ENCODE measurements around the gene LHPP. TPM values are rescaled to one million over a fixed set of nuclear protein-coding genes. Genes with fewer than 3 reads are reported as not detected.
"Not testable (repeated sequence)": the region's sequence is repeated elsewhere in the genome, so short reads cannot be mapped to it uniquely, and the experiment has no call there.

LHPP gene
- total and polyA plus RNA-seq, 4 donors, result 15.0 to 58.3 (median 35.9) TPM

- H3K4me1 ChIP-seq (ENCODE audit: control insufficient read depth, insufficient read depth, low read length), result peaks cover 35% of the 10 kb centered on the region
These were observed 84.4 kb downstream of the LHPP start for GRCh38 chr10:124546055-124546369.

GRCh38 chr10:124546957-124547646, 85.5 kb downstream of the LHPP start:
- H3K27ac ChIP-seq (ENCODE audit: low read depth, low read length), result no peak overlapping the region
- H3K9me3 ChIP-seq (ENCODE audit: control insufficient read depth, insufficient read depth, low read length), result no peaks in the 10 kb centered on the region
- no peaks in the 10 kb centered on the region for H3K27me3 ChIP-seq (ENCODE audit: control insufficient read depth, insufficient read depth, low read length)
- no peak overlapping the region for H3K4me3 ChIP-seq (ENCODE audit: low read depth, low read length)
- peaks cover 28% of the 10 kb centered on the region for H3K4me1 ChIP-seq (ENCODE audit: control insufficient read depth, insufficient read depth, low read length)
- WGBS (ENCODE audit: insufficient coverage), result 75% methylated on average over 11 of the region's 15 CpGs
- peaks cover 47% of the 10 kb centered on the region for H3K36me3 ChIP-seq (ENCODE audit: control insufficient read depth, insufficient read depth, low read length)
- no peak for DNase-seq (ENCODE audit: low read depth in 4 of 6, low spot score in 6 of 6)

More at GRCh38 chr10:124546055-124546369, 84.4 kb downstream of the LHPP start:
- Histone ChIP-seq H3K27ac (ENCODE audit: low read depth, low read length) (no peak overlapping the region), H3K36me3 (ENCODE audit: control insufficient read depth, insufficient read depth, low read length) (peaks cover 40% of the 10 kb centered on the region), H3K4me3 (ENCODE audit: low read depth, low read length) (no peak overlapping the region), H3K27me3 (ENCODE audit: control insufficient read depth, insufficient read depth, low read length) (no peaks in the 10 kb centered on the region), H3K9me3 (ENCODE audit: control insufficient read depth, insufficient read depth, low read length) (no peaks in the 10 kb centered on the region)
- DNase-seq (ENCODE audit: low read depth in 4 of 6, low spot score in 6 of 6), result peak in 1 of 6 donors; percentile 56
- 43% methylated on average over 7 of the region's 9 CpGs for WGBS (ENCODE audit: insufficient coverage)

GRCh38 chr10:124547647-124548168, 86.1 kb downstream of the LHPP start:
- 57% methylated on average over 7 of the region's 13 CpGs for WGBS (ENCODE audit: insufficient coverage)
- Histone ChIP-seq H3K27me3 (ENCODE audit: control insufficient read depth, insufficient read depth, low read length) (no peaks in the 10 kb centered on the region), H3K4me3 (ENCODE audit: low read depth, low read length) (no peak overlapping the region), H3K27ac (ENCODE audit: low read depth, low read length) (no peak overlapping the region), H3K36me3 (ENCODE audit: control insufficient read depth, insufficient read depth, low read length) (peaks cover 42% of the 10 kb centered on the region), H3K4me1 (ENCODE audit: control insufficient read depth, insufficient read depth, low read length) (peaks cover 28% of the 10 kb centered on the region), H3K9me3 (ENCODE audit: control insufficient read depth, insufficient read depth, low read length) (no peaks in the 10 kb centered on the region)
- no peak for DNase-seq (ENCODE audit: low read depth in 4 of 6, low spot score in 6 of 6)

GRCh38 chr10:124549171-124549570, 87.5 kb downstream of the LHPP start:
- Histone ChIP-seq H3K4me1 (ENCODE audit: control insufficient read depth, insufficient read depth, low read length) (peaks cover 28% of the 10 kb centered on the region), H3K36me3 (ENCODE audit: control insufficient read depth, insufficient read depth, low read length) (peaks cover 39% of the 10 kb centered on the region)
- not testable (repeated sequence) for H3K9me3 ChIP-seq (ENCODE audit: control insufficient read depth, insufficient read depth, low read length); DNase-seq (ENCODE audit: low read depth in 4 of 6, low spot score in 6 of 6); H3K27ac ChIP-seq (ENCODE audit: low read depth, low read length); H3K27me3 ChIP-seq (ENCODE audit: control insufficient read depth, insufficient read depth, low read length); H3K4me3 ChIP-seq (ENCODE audit: low read depth, low read length)
- 100% methylated on average over 3 of the region's 3 CpGs for WGBS (ENCODE audit: insufficient coverage)

GRCh38 chr10:124550293-124551034, 88.8 kb downstream of the LHPP start:
- Histone ChIP-seq H3K4me1 (ENCODE audit: control insufficient read depth, insufficient read depth, low read length) (peaks cover 17% of the 10 kb centered on the region), H3K9me3 (ENCODE audit: control insufficient read depth, insufficient read depth, low read length) (no peaks in the 10 kb centered on the region), H3K4me3 (ENCODE audit: low read depth, low read length) (no peak overlapping the region), H3K27ac (ENCODE audit: low read depth, low read length) (no peak overlapping the region), H3K36me3 (ENCODE audit: control insufficient read depth, insufficient read depth, low read length) (peaks cover 36% of the 10 kb centered on the region), H3K27me3 (ENCODE audit: control insufficient read depth, insufficient read depth, low read length) (no peaks in the 10 kb centered on the region)
- WGBS (ENCODE audit: insufficient coverage), result 78% methylated on average over 23 of the region's 26 CpGs
- DNase-seq (ENCODE audit: low read depth in 4 of 6, low spot score in 6 of 6), result no peak

GRCh38 chr10:124551097-124551496, 89.5 kb downstream of the LHPP start:
- 93% methylated on average over 8 of the region's 9 CpGs for WGBS (ENCODE audit: insufficient coverage)
- H3K36me3 ChIP-seq (ENCODE audit: control insufficient read depth, insufficient read depth, low read length), result peaks cover 35% of the 10 kb centered on the region
- H3K9me3 ChIP-seq (ENCODE audit: control insufficient read depth, insufficient read depth, low read length), result no peaks in the 10 kb centered on the region
- H3K27me3 ChIP-seq (ENCODE audit: control insufficient read depth, insufficient read depth, low read length), result no peaks in the 10 kb centered on the region
- peaks cover 11% of the 10 kb centered on the region for H3K4me1 ChIP-seq (ENCODE audit: control insufficient read depth, insufficient read depth, low read length)
- DNase-seq (ENCODE audit: low read depth in 4 of 6, low spot score in 6 of 6), result no peak
- no peak overlapping the region for H3K27ac ChIP-seq (ENCODE audit: low read depth, low read length)
- no peak overlapping the region for H3K4me3 ChIP-seq (ENCODE audit: low read depth, low read length)

GRCh38 chr10:124551755-124552154, 90.1 kb downstream of the LHPP start:
- Histone ChIP-seq H3K9me3 (ENCODE audit: control insufficient read depth, insufficient read depth, low read length) (no peaks in the 10 kb centered on the region), H3K4me1 (ENCODE audit: control insufficient read depth, insufficient read depth, low read length) (peaks cover 10% of the 10 kb centered on the region), H3K36me3 (ENCODE audit: control insufficient read depth, insufficient read depth, low read length) (peaks cover 34% of the 10 kb centered on the region), H3K4me3 (ENCODE audit: low read depth, low read length) (no peak overlapping the region), H3K27me3 (ENCODE audit: control insufficient read depth, insufficient read depth, low read length) (no peaks in the 10 kb centered on the region), H3K27ac (ENCODE audit: low read depth, low read length) (no peak overlapping the region)
- no peak for DNase-seq (ENCODE audit: low read depth in 4 of 6, low spot score in 6 of 6)
- WGBS (ENCODE audit: insufficient coverage), result 93% methylated on average over 11 of the region's 11 CpGs

GRCh38 chr10:124552691-124553276, 91.2 kb downstream of the LHPP start:
- Histone ChIP-seq H3K27me3 (ENCODE audit: control insufficient read depth, insufficient read depth, low read length) (no peaks in the 10 kb centered on the region), H3K4me1 (ENCODE audit: control insufficient read depth, insufficient read depth, low read length) (peaks cover 20% of the 10 kb centered on the region), H3K9me3 (ENCODE audit: control insufficient read depth, insufficient read depth, low read length) (no peaks in the 10 kb centered on the region), H3K4me3 (ENCODE audit: low read depth, low read length) (no peak overlapping the region), H3K27ac (ENCODE audit: low read depth, low read length) (no peak overlapping the region), H3K36me3 (ENCODE audit: control insufficient read depth, insufficient read depth, low read length) (peaks cover 32% of the 10 kb centered on the region)
- WGBS (ENCODE audit: insufficient coverage), result 69% methylated on average over 9 of the region's 14 CpGs
- DNase-seq (ENCODE audit: low read depth in 4 of 6, low spot score in 6 of 6), result peak in 2 of 6 donors; percentile 38 to 50

GRCh38 chr10:124554085-124554858, 92.6 kb downstream of the LHPP start:
- Histone ChIP-seq H3K4me1 (ENCODE audit: control insufficient read depth, insufficient read depth, low read length) (peaks cover 29% of the 10 kb centered on the region), H3K27me3 (ENCODE audit: control insufficient read depth, insufficient read depth, low read length) (no peaks in the 10 kb centered on the region), H3K9me3 (ENCODE audit: control insufficient read depth, insufficient read depth, low read length) (no peaks in the 10 kb centered on the region), H3K4me3 (ENCODE audit: low read depth, low read length) (no peak overlapping the region), H3K27ac (ENCODE audit: low read depth, low read length) (no peak overlapping the region), H3K36me3 (ENCODE audit: control insufficient read depth, insufficient read depth, low read length) (peaks cover 37% of the 10 kb centered on the region)
- DNase-seq (ENCODE audit: low read depth in 4 of 6, low spot score in 6 of 6), result no peak
- 88% methylated on average over 6 of the region's 10 CpGs for WGBS (ENCODE audit: insufficient coverage)

Data from spinal cord (tissue), 10 donors.